ENCODE results near the gene BLM. TPM values are rescaled to one million over a fixed set of nuclear protein-coding genes. Genes with fewer than 3 reads are reported as not detected.
"Not testable (repeated sequence)": the region's sequence is repeated elsewhere in the genome, so short reads cannot be mapped to it uniquely, and the experiment has no call there.

The BLM gene
- polyA plus RNA-seq, 4 donors: 10.3 to 14.4 (median 12.3) TPM

GRCh38 chr15:90729261-90729660 lies 12.1 kb downstream of the BLM start:
- no peak for DNase-seq (ENCODE audit: low read depth in 4 of 4, low spot score in 3 of 4)

- DNase-seq (ENCODE audit: low read depth in 4 of 4, low spot score in 3 of 4): no peak
These were observed 13.1 kb downstream of the BLM start for GRCh38 chr15:90730290-90730689.

GRCh38 chr15:90735923-90736322 lies 18.8 kb downstream of the BLM start:
- DNase-seq (ENCODE audit: low read depth in 4 of 4, low spot score in 3 of 4): no peak

GRCh38 chr15:90740545-90740944 lies 23.4 kb downstream of the BLM start:
- not testable (repeated sequence) for DNase-seq (ENCODE audit: low read depth in 4 of 4, low spot score in 3 of 4)

- DNase-seq (ENCODE audit: low read depth in 4 of 4, low spot score in 3 of 4): no peak
These were observed 24.9 kb downstream of the BLM start for GRCh38 chr15:90742087-90742486.

- no peak for DNase-seq (ENCODE audit: low read depth in 4 of 4, low spot score in 3 of 4)
These were observed 26.3 kb downstream of the BLM start for GRCh38 chr15:90743407-90743806.

- DNase-seq (ENCODE audit: low read depth in 4 of 4, low spot score in 3 of 4): no peak
These were observed 27.7 kb downstream of the BLM start for GRCh38 chr15:90744759-90745402.

GRCh38 chr15:90749754-90750153 lies 32.6 kb downstream of the BLM start:
- DNase-seq (ENCODE audit: low read depth in 4 of 4, low spot score in 3 of 4): no peak

GRCh38 chr15:90750186-90750585 lies 33.0 kb downstream of the BLM start:
- no peak for DNase-seq (ENCODE audit: low read depth in 4 of 4, low spot score in 3 of 4)

GRCh38 chr15:90751300-90751825 lies 34.2 kb downstream of the BLM start:
- DNase-seq (ENCODE audit: low read depth in 4 of 4, low spot score in 3 of 4): no peak

GRCh38 chr15:90756916-90757315 lies 39.8 kb downstream of the BLM start:
- no peak for DNase-seq (ENCODE audit: low read depth in 4 of 4, low spot score in 3 of 4)

GRCh38 chr15:90757461-90757860 lies 40.3 kb downstream of the BLM start:
- no peak for DNase-seq (ENCODE audit: low read depth in 4 of 4, low spot score in 3 of 4)

- no peak for DNase-seq (ENCODE audit: low read depth in 4 of 4, low spot score in 3 of 4)
These were observed 43.6 kb downstream of the BLM start for GRCh38 chr15:90760661-90761232.

GRCh38 chr15:90761629-90762028 lies 44.5 kb downstream of the BLM start:
- no peak for DNase-seq (ENCODE audit: low read depth in 4 of 4, low spot score in 3 of 4)

GRCh38 chr15:90762109-90762508 lies 45.0 kb downstream of the BLM start:
- DNase-seq (ENCODE audit: low read depth in 4 of 4, low spot score in 3 of 4): no peak

GRCh38 chr15:90763366-90764099 lies 46.4 kb downstream of the BLM start:
- DNase-seq (ENCODE audit: low read depth in 4 of 4, low spot score in 3 of 4): no peak

- no peak for DNase-seq (ENCODE audit: low read depth in 4 of 4, low spot score in 3 of 4)
These were observed 48.4 kb downstream of the BLM start for GRCh38 chr15:90765531-90765930.

- no peak for DNase-seq (ENCODE audit: low read depth in 4 of 4, low spot score in 3 of 4)
These were observed 48.8 kb downstream of the BLM start for GRCh38 chr15:90765966-90766365.

GRCh38 chr15:90769375-90769774 lies 52.2 kb downstream of the BLM start:
- no peak for DNase-seq (ENCODE audit: low read depth in 4 of 4, low spot score in 3 of 4)

- DNase-seq (ENCODE audit: low read depth in 4 of 4, low spot score in 3 of 4): no peak
These were observed 56.3 kb downstream of the BLM start for GRCh38 chr15:90773485-90773884.

GRCh38 chr15:90774731-90775514 lies 57.8 kb downstream of the BLM start:
- no peak for DNase-seq (ENCODE audit: low read depth in 4 of 4, low spot score in 3 of 4)

All from right renal pelvis (tissue), 4 donors.